B cell (primary cell): ENCODE measurements around the gene RNF220. TPM values are rescaled to one million over a fixed set of nuclear protein-coding genes. Genes with fewer than 3 reads are reported as not detected.

Experiments
- ATAC-seq: fragments of 200-7000 bp; cut with Tn5 transposase; one replicate; pipeline ENCODE4 v1.10.0; 2021; ENCODE audit warnings: low read depth, mild to moderate bottlenecking, moderate number of reproducible peaks, moderate library complexity
- CTCF ChIA-PET: fragments of 350-600 bp; sonication (Branson Sonifier 250); formaldehyde crosslinking; loops from one replicate; lab custom pipeline; 2021; ENCODE audit warnings: antibody characterized with exemption, inconsistent platforms; lab: Charles Lee
- POLR2A ChIA-PET: fragments of 350-600 bp; sonication (Branson Sonifier 250); formaldehyde crosslinking; loops from one replicate; lab custom pipeline; 2021; ENCODE audit warnings: antibody characterized with exemption; lab: Charles Lee
- DNase-seq: peaks from one replicate; pipeline ENCODE4 v3.0.0; 2013
- H2AFZ ChIP-seq: 2 replicates; pipeline ENCODE4 v1.6.1; 2012; ENCODE audit warnings: mild to moderate bottlenecking, low read depth, low read length; ENCODE audit not compliant: insufficient read depth, poor library complexity, severe bottlenecking
- H3K27ac ChIP-seq, 2 donors: 1 replicate in 1 of 2; 2 replicates in 1 of 2; pipeline ENCODE4 v1.5.1; 2012 to 2013; ENCODE audit warnings: low read length in 2 of 2, mild to moderate bottlenecking in 2 of 2, moderate library complexity in 1 of 2
- H3K27me3 ChIP-seq, 4 experiments: fragments of 200-600 bp in 1 of 4; sonication (generic) in 1 of 4; replicated peaks in 1 of 4; 1 replicate in 2 of 4; 2 replicates in 2 of 4; pipeline versions ENCODE4 v1.6.1 to v1.7.0; 2013 to 2016; ENCODE audit warnings: low read length in 3 of 4, mild to moderate bottlenecking in 2 of 4, mixed read lengths in 1 of 4, moderate library complexity in 1 of 4; ENCODE audit not compliant: insufficient read depth in 4 of 4, control insufficient read depth in 3 of 4; ENCODE audit errors: control extremely low read depth in 1 of 4
- H3K36me3 ChIP-seq, 2 experiments: replicated peaks in 1 of 2; 1 replicate in 1 of 2; 2 replicates in 1 of 2; pipeline versions ENCODE4 v1.6.1 to v1.7.1; 2013; ENCODE audit warnings: low read length in 1 of 2; ENCODE audit not compliant: insufficient read depth in 2 of 2, control insufficient read depth in 1 of 2; ENCODE audit errors: control extremely low read depth in 1 of 2, extremely low read depth in 1 of 2
- H3K4me1 ChIP-seq, 2 donors: fragments of 200-600 bp in 1 of 2; sonication (generic) in 1 of 2; 1 replicate in 1 of 2; 2 replicates in 1 of 2; pipeline versions ENCODE4 v1.5.1 to v1.6.1; 2013 to 2017; ENCODE audit warnings: low read length in 2 of 2; ENCODE audit not compliant: control insufficient read depth in 2 of 2, insufficient read depth in 2 of 2
- H3K4me2 ChIP-seq: replicated peaks from 2 replicates; pipeline ENCODE3; 2012; ENCODE audit warnings: mild to moderate bottlenecking, low read depth, low read length; ENCODE audit not compliant: poor library complexity, severe bottlenecking
- H3K4me3 ChIP-seq, 5 experiments: fragments of 200-600 bp in 1 of 5; sonication (generic) in 1 of 5; 1 replicate in 3 of 5; 2 replicates in 2 of 5; pipeline versions ENCODE4 v1.5.1 to v1.7.0; 2011 to 2016; ENCODE audit warnings: low read length in 4 of 5, mild to moderate bottlenecking in 4 of 5, low read depth in 2 of 5, control low read depth in 1 of 5, moderate library complexity in 1 of 5; ENCODE audit not compliant: insufficient read depth in 1 of 5; ENCODE audit errors: control extremely low read depth in 1 of 5, extremely low read depth in 1 of 5
- H3K79me2 ChIP-seq: fragments of 200-600 bp; sonication (generic); one replicate; pipeline ENCODE4 v1.6.0; 2016; ENCODE audit warnings: low read length; ENCODE audit not compliant: control insufficient read depth, insufficient read depth
- H3K9ac ChIP-seq: fragments of 200-600 bp; sonication (generic); 2 replicates; pipeline ENCODE4 v1.6.1; 2017; ENCODE audit warnings: mild to moderate bottlenecking, low read length, moderate library complexity
- H3K9me3 ChIP-seq, 3 donors: one replicate each; pipeline versions ENCODE4 v1.6.1 to v1.7.1; 2013; ENCODE audit warnings: low read length in 2 of 3; ENCODE audit not compliant: control insufficient read depth in 2 of 3, insufficient read depth in 1 of 3; ENCODE audit errors: control extremely low read depth in 1 of 3
- H4K20me1 ChIP-seq: 2 replicates; pipeline ENCODE4 v1.6.0; 2012; ENCODE audit warnings: mild to moderate bottlenecking, low read length; ENCODE audit not compliant: insufficient read depth, control insufficient read depth, poor library complexity, severe bottlenecking
- H3K27ac Mint-ChIP-seq: one replicate; pipeline ENCODE4 v1.8.0; 2021; ENCODE audit warnings: mixed read lengths
- H3K27me3 Mint-ChIP-seq: one replicate; pipeline ENCODE4 v1.8.0; 2021; ENCODE audit warnings: mixed read lengths
- H3K4me1 Mint-ChIP-seq: one replicate; pipeline ENCODE4 v1.8.0; 2021; ENCODE audit warnings: mixed read lengths
- H3K4me3 Mint-ChIP-seq: one replicate; pipeline ENCODE4 v1.8.0; 2021; ENCODE audit warnings: mixed read lengths
- H3K9me3 Mint-ChIP-seq: one replicate; pipeline ENCODE4 v1.8.0; 2022; ENCODE audit warnings: mixed read lengths; ENCODE audit not compliant: insufficient read depth
- CTCF ChIP-seq: fragments of 200-600 bp; IDR thresholded peaks from one replicate; pipeline ENCODE4 v1.8.0; 2022; ENCODE audit warnings: antibody characterized with exemption, mild to moderate bottlenecking
- EZH2 ChIP-seq: IDR thresholded peaks from 2 replicates; pipeline ENCODE4 v1.6.1; 2012; ENCODE audit warnings: borderline replicate concordance, low read depth, mild to moderate bottlenecking, moderate library complexity, low read length; ENCODE audit not compliant: insufficient read depth, poor library complexity, severe bottlenecking
- WGBS: methylation state at CpG from one replicate; pipeline ENCODE4 v1.1.5; 2013; ENCODE audit warnings: missing lambda C conversion rate; ENCODE audit not compliant: insufficient coverage; 5-methylcytosine and 5-hydroxymethylcytosine counted together
- intact Hi-C: fragments of 100-400 bp; cut with micrococcal nuclease; formaldehyde crosslinking; loops from one replicate; pipeline ENCODE4 v1.10.0; 2022
- polyA plus RNA-seq: library from polyadenylated mRNA; depleted of rRNA; stranded (reverse); fragments of >200 nt; gene quantifications from 2 replicates; pipeline ENCODE4 v1.2.3, GENCODE V29; 2012
- total RNA-seq, 2 donors: library from RNA; stranded (reverse); fragments of 120-200 nt in 1 of 2; gene quantifications; 1 replicate in 1 of 2; 2 replicates in 1 of 2; pipeline versions ENCODE4 v1.2.3 to v1.2.4, GENCODE V29; 2013 to 2022

RNF220 gene
- total and polyA plus RNA-seq, 2 donors (not counting 1 experiment from before 2014, with no cell fraction given): 115 to 141 TPM

GRCh38 chr1:44644806-44645205, 239.8 kb downstream of the RNF220 start:
- Histone ChIP-seq H4K20me1 (peaks cover 58% of the 10 kb centered on the region), H3K27ac (no peak overlapping the region), H3K27me3 (no peaks in the 10 kb centered on the region), H3K36me3 (peaks cover 3 to 97% of the 10 kb centered on the region in 2 experiments), H3K4me2 (no peak overlapping the region), H3K4me1 (no peaks in the 10 kb centered on the region), H3K9ac (no peak overlapping the region), H3K9me3 (no peaks in the 10 kb centered on the region), H3K79me2 (no peaks in the 10 kb centered on the region), H2AFZ (no peak overlapping the region), H3K4me3 (no peak overlapping the region)
- Mint-ChIP-seq H3K4me3 (no peak overlapping the region), H3K4me1 (no peaks in the 10 kb centered on the region), H3K9me3 (no peaks in the 10 kb centered on the region), H3K27me3 (no peaks in the 10 kb centered on the region), H3K27ac (no peak overlapping the region)
- WGBS: 95% methylated on average over 5 of the region's 7 CpGs
- TF ChIP-seq CTCF (no peak), EZH2 (no peak)
- intact Hi-C loops: no loop called here
- DNase-seq (no peak), ATAC-seq (no peak)
- CTCF ChIA-PET: interaction anchor here (1.3 kb wide), 1 partner anchor 8 kb away, joined by 7 read pairs; no protein-coding TSS in a partner anchor
- POLR2A ChIA-PET: no interaction called here

- DNase-seq (no peak), ATAC-seq (no peak)
- H3K27me3 Mint-ChIP-seq: no peaks in the 10 kb centered on the region
- H3K36me3 ChIP-seq: peaks cover 0 to 96% of the 10 kb centered on the region in 2 experiments
- no peaks in the 10 kb centered on the region for H3K4me1 Mint-ChIP-seq
- CTCF ChIA-PET: no interaction called here
- POLR2A ChIA-PET: no interaction called here
- H3K27ac ChIP-seq: no peak overlapping the region
- no peaks in the 10 kb centered on the region for H3K79me2 ChIP-seq
- H2AFZ ChIP-seq: no peak overlapping the region
- H3K4me1 ChIP-seq: no peaks in the 10 kb centered on the region
- no peak for TF ChIP-seq EZH2
- H3K9me3 ChIP-seq: no peaks in the 10 kb centered on the region
- no peak overlapping the region for H3K4me3 Mint-ChIP-seq
- intact Hi-C loops: no loop called here
- H3K27me3 ChIP-seq: no peaks in the 10 kb centered on the region
- H3K4me2 ChIP-seq: no peak overlapping the region
- peaks cover 49% of the 10 kb centered on the region for H4K20me1 ChIP-seq
- 96% methylated on average over 18 of the region's 18 CpGs for WGBS
- no peak overlapping the region for H3K4me3 ChIP-seq
- H3K27ac Mint-ChIP-seq: no peak overlapping the region
- no peak overlapping the region for H3K9ac ChIP-seq
- no peaks in the 10 kb centered on the region for H3K9me3 Mint-ChIP-seq
Measured at GRCh38 chr1:44645476-44646244, 240.6 kb downstream of the RNF220 start.
